GM21576 (cell line): ENCODE measurements around the gene SMARCC1.

ENCODE experiments used
- ATAC-seq: cut with Tn5 transposase; IDR thresholded peaks from one replicate; pipeline ENCODE4 v1.9.1; 2021; ENCODE audit warnings: mild to moderate bottlenecking, moderate library complexity; ENCODE audit not compliant: unreplicated experiment

SMARCC1 gene

DNA sequence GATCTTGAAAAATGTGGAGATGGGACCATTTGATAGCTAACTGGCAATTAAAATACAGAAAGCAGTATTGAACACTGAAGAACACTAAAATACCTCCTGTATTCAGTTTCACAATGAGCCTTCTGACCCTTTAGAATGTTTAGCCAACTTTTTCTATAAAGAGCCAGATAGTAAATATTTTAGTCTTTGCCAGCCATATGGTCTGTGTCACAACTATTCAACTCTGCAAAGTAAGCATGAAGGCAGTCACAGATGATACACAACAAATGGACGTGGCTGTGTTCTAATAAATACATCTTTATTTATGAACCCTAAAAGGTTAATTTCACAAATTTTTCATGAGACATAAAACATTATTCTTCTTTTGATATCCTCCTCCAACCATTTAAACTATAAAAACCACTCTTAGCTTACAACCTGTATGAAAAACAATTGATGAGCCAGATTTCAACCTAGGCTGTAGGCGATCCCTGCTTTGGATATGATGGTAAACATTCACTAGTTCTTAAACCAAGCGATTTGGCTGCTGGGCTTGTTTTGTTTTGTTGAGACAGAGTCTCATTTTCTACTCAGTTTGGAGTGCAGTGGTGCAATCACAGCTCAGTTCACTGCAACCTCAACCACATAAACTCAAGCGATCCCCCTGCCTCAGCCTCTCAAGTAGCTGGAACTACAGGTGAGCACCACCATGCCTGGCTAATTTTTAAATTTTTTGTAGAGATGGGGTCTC, 189.5 kb downstream of the SMARCC1 start:
- no peak for ATAC-seq

GRCh38 chr3:47590216-47590615, 191.5 kb downstream of the SMARCC1 start:
- no peak for ATAC-seq

- no peak for ATAC-seq
Measured at GRCh38 chr3:47588587-47588986, 193.1 kb downstream of the SMARCC1 start.

GRCh38 chr3:47588053-47588452, 193.6 kb downstream of the SMARCC1 start:
- ATAC-seq, result no peak

- ATAC-seq, result no peak
Measured at GRCh38 chr3:47586746-47587145, 194.9 kb downstream of the SMARCC1 start.

- no peak for ATAC-seq
Measured at GRCh38 chr3:47583320-47584075, 198.2 kb downstream of the SMARCC1 start.

DNA sequence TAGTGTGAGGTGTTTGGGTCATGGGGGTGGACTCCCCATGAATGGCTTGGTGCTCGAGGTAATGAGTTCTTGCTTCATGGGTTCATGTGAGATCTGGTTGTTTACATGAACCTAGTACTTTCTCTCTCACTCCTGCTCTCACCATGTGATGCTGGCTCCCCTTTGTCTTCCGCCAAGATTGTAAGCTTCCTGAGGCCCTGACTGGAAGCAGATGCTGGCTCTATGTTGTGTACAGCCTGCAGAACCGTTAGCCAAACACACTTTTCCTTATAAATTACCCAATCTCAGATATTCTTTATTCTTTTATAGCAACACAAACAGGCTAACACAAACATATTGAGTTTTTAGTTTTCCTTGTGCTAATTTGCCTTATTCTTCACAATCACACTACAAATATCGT, 199.9 kb downstream of the SMARCC1 start:
- no peak for ATAC-seq

DNA sequence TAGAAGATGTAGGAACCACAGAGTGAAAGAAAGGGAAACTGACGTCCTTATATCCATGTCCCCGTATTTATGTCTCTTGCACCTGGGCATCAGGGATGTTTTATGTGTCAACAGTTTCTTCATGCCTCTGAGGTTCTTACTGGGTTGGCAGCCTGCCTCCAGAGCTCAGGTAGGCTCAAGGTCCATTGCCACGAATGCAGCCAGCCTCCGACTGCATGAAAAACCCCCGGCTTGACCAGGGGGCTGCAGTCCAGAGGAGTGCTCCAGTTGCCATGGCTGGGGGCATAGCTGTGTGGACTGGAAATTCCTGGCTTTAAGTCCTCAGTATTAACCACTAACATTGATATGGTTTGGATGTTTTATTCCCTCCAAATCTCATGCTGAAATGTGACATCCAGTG, 200.3 kb downstream of the SMARCC1 start:
- ATAC-seq, result no peak

- ATAC-seq, result no peak
Measured at GRCh38 chr3:47580481-47580880, 201.2 kb downstream of the SMARCC1 start.

GRCh38 chr3:47579875-47580274, 201.8 kb downstream of the SMARCC1 start:
- no peak for ATAC-seq

- ATAC-seq, result no peak
Measured at GRCh38 chr3:47578691-47579632, 202.7 kb downstream of the SMARCC1 start, which contains the start of gene CSPG5. CSPG5 (minus strand) TSS chr3:47578865; CDS start chr3:47578693, 172 bp downstream.

DNA sequence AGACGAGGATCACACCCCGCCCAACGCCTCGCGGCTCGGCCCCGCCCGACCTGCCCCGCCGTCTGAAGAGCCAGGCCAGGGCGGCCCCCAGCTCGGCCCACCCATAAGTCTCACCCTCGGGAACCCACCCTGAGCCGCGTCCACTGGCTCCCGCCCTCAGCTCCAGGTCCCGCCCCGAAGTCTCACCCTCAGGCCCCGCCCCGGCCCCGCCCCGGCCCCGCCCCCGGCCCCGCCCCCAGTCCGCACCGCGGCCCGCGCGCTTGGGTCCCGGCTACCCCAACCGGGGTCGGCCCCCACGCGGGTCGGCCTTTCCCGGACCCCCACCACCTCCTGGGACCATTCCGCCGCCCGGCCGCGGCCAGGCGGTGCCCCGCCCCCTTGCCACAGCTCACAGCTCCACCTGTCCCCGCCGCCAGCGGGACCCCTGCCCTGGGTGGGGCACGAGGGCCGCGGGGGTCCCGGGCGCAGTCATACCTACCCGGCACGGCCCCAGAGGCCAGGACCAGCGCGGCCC, 203.5 kb downstream of the SMARCC1 start:
- no peak for ATAC-seq

GRCh38 chr3:47577583-47578118, 204.0 kb downstream of the SMARCC1 start:
- no peak for ATAC-seq

DNA sequence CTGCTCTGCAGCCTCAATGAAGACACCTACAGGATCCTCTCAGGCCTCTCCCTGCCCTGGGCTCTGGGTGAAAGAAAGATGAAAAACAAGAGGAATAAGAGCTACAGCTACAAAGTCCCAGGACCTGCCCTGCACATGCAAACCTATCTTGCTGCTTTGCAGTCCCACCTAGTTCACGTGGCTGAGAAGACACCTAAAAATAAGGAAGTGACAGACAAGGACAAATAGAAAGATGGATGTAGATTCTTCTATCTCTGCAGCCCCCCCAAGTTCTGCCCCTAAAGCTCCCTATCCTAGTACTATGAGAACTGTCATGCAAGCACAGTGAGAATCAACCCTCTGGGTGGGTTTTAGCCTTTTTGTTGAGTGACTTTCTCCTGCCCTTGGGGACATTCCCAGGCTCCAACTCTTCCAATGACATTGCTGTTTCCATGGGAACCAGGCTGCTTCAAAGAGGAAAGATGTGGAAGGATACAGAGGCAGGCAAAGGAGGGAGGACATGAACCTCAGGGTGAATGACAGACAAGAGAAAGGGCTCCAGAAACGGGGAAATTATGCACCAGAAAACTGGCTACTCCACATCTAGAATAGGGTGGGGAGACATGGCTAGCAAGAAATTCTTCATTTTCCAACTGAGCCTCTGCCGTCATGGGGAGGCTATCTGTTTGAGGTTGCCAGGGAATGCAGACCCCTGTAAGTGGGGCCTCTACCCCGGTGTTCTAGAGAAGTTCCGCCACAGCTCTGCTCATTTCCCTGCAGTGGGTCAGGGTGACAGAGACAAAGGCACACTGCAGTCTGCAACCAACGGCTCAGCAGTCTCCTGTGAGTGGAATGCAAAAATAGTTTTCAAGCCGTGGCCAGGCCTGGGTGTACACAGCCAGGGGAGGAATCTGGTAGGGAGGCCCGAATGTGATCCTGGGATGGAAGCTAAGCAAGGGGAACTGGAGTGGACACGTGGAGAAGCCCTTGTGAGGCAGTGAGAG, 208.2 kb downstream of the SMARCC1 start:
- ATAC-seq, result no peak

GRCh38 chr3:47571391-47572175, 210.1 kb downstream of the SMARCC1 start:
- ATAC-seq, result no peak

- ATAC-seq, result no peak
Measured at GRCh38 chr3:47568901-47569300, 212.8 kb downstream of the SMARCC1 start.

DNA sequence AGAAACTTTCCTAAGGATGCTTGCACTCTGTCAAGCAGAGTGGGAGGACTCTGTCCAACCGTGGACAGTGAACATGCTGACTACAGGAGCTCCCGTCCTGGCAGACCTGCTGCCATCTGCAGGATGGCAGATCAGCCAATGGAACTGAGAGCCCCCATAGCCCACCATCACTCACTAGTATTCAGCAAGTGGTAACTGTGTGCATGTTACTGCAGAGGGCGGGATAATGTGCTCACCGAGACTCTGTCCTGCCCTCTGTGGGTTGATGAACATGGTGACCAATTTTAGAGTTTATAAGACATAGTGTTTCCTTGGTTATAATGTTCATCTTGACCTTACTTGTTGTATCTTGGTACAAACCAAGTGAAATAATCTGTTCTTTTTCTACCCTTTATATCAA, 214.5 kb downstream of the SMARCC1 start:
- ATAC-seq, result no peak

GRCh38 chr3:47566667-47567066, 215.0 kb downstream of the SMARCC1 start:
- ATAC-seq, result no peak
